Motor neuron (in vitro differentiated cells): ENCODE data around the gene FCHSD1. TPM values are rescaled to one million over a fixed set of nuclear protein-coding genes. Genes with fewer than 3 reads are reported as not detected.

Experiments used
- ATAC-seq, 8 experiments: fragments of 200-7000 bp; cut with Tn5 transposase; replicated peaks in 6 of 8; 2 replicates each; pipeline ENCODE4 v1.8.0; 2021; ENCODE audit warnings: mild to moderate bottlenecking in 8 of 8, moderate library complexity in 8 of 8
- H3K27ac ChIP-seq, 2 donors: fragments of 250-450 bp; sonication (Bioruptor Pico); 2 replicates each; pipeline ENCODE4 v1.9.0; 2021; ENCODE audit warnings: antibody characterized with exemption in 2 of 2, mild to moderate bottlenecking in 2 of 2, moderate library complexity in 1 of 2
- H3K4me1 ChIP-seq, 2 donors: fragments of 250-450 bp; sonication (Bioruptor Pico); replicated peaks in 1 of 2; 2 replicates each; pipeline ENCODE4 v1.6.1; 2021; ENCODE audit warnings: antibody characterized with exemption in 2 of 2, mild to moderate bottlenecking in 2 of 2, moderate library complexity in 1 of 2
- H3K4me3 ChIP-seq, 5 donors: fragments of 250-450 bp; sonication (Bioruptor Pico); 2 replicates each; pipeline ENCODE4 v1.9.0; 2021; ENCODE audit warnings: antibody characterized with exemption in 5 of 5, mild to moderate bottlenecking in 5 of 5, moderate library complexity in 4 of 5
- WGBS, 10 experiments: fragments of 450-650 bp; shearing (Covaris generic); methylation state at CpG; one replicate each; pipeline ENCODE4 v1.0.0; 2022; 5-methylcytosine and 5-hydroxymethylcytosine counted together
- in situ Hi-C, 9 experiments: fragments of 400-800 bp; cut with MboI; loops; one replicate each; pipeline ENCODE4 v1.15.0; 2021; ENCODE audit warnings: low sequenced_read_pairs in 9 of 9, low pct_unique_long_range_greater_than_20kb in 2 of 9; ENCODE audit not compliant: unreplicated experiment in 9 of 9
- total RNA-seq, 8 experiments: library from RNA; unstranded; fragments of 300-600 nt; gene quantifications; 2 replicates each; pipeline versions ENCODE4 v1.2.3 to v1.2.4, GENCODE V29; 2022

Gene FCHSD1
- total RNA-seq, 8 experiments from 2014 or later: 5.2 to 22.6 (median 11.1) TPM

DNA sequence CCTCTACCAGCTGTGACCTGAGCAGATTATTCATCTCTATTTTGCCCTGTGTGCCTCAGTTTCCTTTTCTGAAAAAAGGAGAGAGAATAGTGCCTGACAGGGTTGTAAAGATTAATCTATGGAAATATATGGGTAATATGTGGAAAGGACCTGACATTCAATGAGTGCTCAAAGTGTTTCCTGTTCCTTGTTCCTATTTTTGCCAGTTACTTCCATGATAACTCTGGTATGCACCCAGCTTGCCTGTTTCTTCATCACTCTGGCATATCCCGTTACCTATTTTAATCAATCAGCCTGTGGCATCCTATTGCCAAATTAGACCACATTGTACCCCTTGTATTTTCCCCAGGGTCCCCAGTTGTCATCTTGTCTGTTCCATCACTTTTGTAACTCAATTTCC is 34.4 kb upstream of the FCHSD1 start:
- Histone ChIP-seq H3K4me1 (peaks cover 19 to 29% of the 10 kb centered on the region in 2 donors), H3K27ac (no peak overlapping the region), H3K4me3 (no peak overlapping the region)
- in situ Hi-C loops: loop anchor here in 6 of 9 experiments (25.0 kb wide), 4 partner anchors 202 to 277 kb away; partner anchors contain the start of genes DELE1 (in 1 of the 6), PCDH1 (in 1 of the 6), PCDH12 (in 1 of the 6) and RNF14 (in 1 of the 6)
- 50 to 100% (median 100%) methylated on average over 1 of the region's 1 CpG; no CpG with 5 or more reads in 3 of the 10 experiments for WGBS, 10 experiments
- ATAC-seq: no peak

DNA sequence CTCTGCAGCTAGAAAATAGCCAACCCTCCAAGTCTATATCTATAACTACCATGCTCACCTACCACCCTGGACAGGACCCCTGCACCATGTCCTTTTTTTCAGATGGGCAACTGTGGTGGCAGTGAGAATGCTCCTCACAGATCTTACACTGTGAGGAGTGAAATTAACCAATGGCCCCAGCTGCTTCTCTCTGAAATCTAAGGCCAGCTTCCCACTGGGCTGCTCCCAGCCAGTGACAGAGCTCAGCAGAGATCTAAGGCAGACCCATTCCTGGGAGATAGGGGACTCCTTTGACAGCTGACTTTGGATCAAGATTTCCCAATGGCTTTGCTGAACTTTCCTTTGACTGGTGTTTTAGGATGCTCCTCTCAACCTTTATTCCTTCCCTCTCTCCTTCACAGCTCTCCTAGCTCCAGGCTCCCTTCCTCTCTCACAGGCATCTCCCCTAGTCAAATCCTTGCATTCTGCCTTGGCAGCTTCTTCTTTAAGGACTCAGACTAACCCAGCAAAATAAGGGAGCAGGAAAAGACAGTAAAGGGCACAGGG is 32.5 kb upstream of the FCHSD1 start:
- in situ Hi-C loops: loop anchor here in 6 of 9 experiments (25.0 kb wide), 4 partner anchors 204 to 279 kb away; partner anchors contain the start of genes DELE1 (in 1 of the 6), PCDH1 (in 1 of the 6), PCDH12 (in 1 of the 6) and RNF14 (in 1 of the 6)
- H3K27ac ChIP-seq: no peak overlapping the region
- no peak overlapping the region for H3K4me3 ChIP-seq
- no peak for ATAC-seq
- peaks cover 25 to 34% of the 10 kb centered on the region in 2 donors for H3K4me1 ChIP-seq

DNA sequence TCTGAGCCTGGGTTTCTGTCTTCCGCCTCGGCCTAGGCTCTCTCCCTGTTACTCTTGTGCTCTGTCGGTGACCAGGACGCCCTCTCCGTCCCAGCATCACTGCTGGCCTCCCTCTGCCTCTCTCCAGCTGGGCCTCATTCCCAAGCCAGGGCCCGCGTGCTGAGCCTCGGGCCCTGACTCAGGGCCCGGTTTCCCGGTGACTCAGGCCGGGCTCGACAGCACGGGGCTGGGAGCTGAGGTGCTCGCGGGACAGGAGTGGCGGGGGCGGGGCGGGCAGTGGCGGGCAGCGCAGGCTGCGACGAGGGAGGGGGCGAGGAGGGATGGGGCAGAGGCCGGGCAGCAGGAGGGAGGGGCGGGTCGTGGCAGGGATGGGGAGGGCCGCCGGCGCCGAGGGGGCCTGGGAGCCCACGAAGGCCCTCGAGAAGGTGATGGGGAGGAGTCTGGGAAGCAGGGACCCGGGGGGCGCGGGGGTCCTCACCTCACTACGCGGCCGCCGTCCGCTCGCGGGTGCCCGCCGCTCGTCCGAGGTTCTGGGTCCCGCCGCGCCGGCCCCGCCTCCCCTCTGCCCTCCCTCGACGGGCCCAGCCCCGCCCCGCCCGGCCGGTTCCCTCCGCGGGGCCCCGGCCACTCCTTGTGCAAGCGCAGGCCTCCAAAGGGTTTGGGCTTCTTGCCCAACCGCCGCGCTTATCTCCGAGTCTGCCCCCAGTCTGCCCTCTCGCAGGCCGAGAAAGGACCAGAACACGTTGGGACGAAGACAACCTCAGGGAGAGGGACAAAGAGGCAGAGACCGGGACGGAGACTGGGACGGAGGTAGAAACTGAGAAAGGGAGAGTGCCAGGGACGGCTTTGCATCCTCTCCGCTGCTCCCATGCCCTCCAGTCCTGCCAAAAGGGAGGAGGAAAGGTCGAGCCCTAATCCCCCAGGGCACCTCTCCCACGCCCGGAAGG is 30.8 kb upstream of the FCHSD1 start, which contains the start of gene ARAP3:
TSS of gene ARAP3 (minus strand) at position 536 of the 947 bp plus-strand sequence. CDS start 1,744 bp downstream, outside the sequence.
- H3K4me3 ChIP-seq: peak within 1 kb of the TSS in 3 of 5 donors; percentile 12 to 30 (median 13)
- peak within 1 kb of the TSS in 1 of 2 donors; percentile 33 for H3K27ac ChIP-seq
- peaks cover 25 to 29% of the 10 kb centered on the region in 2 donors for H3K4me1 ChIP-seq
- in situ Hi-C loops: loop anchor here in 6 of 9 experiments (25.0 kb wide), 4 partner anchors 205 to 280 kb away; partner anchors contain the start of genes DELE1 (in 1 of the 6), PCDH1 (in 1 of the 6), PCDH12 (in 1 of the 6) and RNF14 (in 1 of the 6)
- WGBS, 10 experiments: 22 to 100% (median 48%) methylated on average over 1 to 12 of the region's 77 CpGs; no CpG with 5 or more reads in 3 of the 10 experiments
- peak; percentile 88 to 97 (median 90) for ATAC-seq

DNA sequence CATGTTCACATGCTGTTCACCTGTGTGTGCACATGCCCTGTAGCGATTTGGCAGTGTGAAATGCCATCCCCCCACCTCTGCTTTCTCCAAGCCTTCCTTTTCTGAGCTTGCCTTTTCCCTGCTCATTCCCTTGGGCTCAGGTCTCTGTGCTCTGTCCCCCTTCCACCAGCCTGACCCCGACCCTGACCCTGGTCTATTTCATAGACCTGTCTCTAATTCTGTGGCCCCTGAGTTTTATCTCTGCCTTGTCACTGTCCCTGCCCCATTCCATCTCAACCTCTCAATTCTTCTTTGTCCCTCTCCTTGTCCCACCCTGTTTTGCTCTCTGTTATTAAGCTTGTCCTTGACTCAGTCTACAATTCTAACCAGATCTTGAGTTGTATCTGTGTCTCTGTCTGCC is 30.1 kb upstream of the FCHSD1 start:
- WGBS, 10 experiments: 29 to 80% (median 42%) methylated on average over 1 to 2 of the region's 2 CpGs; no CpG with 5 or more reads in 3 of the 10 experiments
- in situ Hi-C loops: loop anchor here in 6 of 9 experiments (25.0 kb wide), 4 partner anchors 206 to 281 kb away; partner anchors contain the start of genes DELE1 (in 1 of the 6), PCDH1 (in 1 of the 6), PCDH12 (in 1 of the 6) and RNF14 (in 1 of the 6)
- Histone ChIP-seq H3K27ac (no peak overlapping the region), H3K4me1 (peaks cover 25 to 27% of the 10 kb centered on the region in 2 donors), H3K4me3 (peak overlapping the region in 1 of 5 donors; percentile 30)
- ATAC-seq: no peak

DNA sequence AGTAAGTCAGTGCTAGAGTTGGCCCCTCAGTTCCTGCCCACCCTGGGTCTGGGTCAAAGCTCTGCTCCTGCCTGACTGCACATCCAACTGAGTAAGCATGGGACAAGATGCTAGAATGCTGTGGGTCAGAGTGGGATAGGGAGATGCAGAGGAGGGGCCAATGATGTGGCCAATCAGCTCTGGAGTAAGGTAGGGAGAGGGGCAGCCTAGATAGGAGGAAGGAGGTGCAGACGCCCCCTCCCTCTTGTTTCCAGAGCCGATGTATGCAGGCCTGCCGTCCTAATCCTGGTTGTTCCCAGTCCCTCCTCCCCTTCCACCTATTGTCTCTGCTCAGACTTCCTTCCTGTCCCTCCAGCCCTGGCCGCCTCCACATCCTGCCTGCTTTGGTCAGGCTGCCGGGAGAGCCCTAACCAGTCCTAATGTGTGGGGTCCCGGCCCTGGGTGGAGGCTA is 29.6 kb upstream of the FCHSD1 start:
- peak in 5 of 8 experiments; percentile 10 to 25 (median 13) for ATAC-seq
- Histone ChIP-seq H3K4me3 (no peak overlapping the region), H3K4me1 (peaks cover 25 to 27% of the 10 kb centered on the region in 2 donors), H3K27ac (peak overlapping the region in 1 of 2 donors; percentile 14)
- WGBS, 10 experiments: 0 to 80% (median 21%) methylated on average over 1 to 2 of the region's 6 CpGs; no CpG with 5 or more reads in 5 of the 10 experiments
- in situ Hi-C loops: loop anchor here in 6 of 9 experiments (25.0 kb wide), 4 partner anchors 207 to 282 kb away; partner anchors contain the start of genes DELE1 (in 1 of the 6), PCDH1 (in 1 of the 6), PCDH12 (in 1 of the 6) and RNF14 (in 1 of the 6)

DNA sequence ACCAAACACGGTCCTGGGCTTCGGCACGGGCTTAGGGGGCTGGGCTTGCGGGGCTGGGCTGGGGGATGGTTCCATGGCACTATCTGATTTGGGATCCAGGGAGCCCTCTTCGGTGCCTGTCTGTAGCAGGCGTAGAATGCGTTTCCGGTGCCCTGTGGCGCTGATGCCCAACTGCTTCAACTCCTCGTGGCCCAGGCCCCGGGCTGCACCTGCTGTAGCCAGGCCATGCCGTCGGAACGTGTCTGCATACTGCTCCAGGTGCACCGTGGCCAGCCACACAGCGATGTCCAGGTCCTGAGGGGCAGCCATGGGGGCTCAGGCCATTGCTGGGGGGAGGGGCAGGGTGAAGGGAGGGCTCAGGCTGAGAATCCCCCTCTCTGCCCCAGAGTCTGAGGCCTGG is 29.0 kb upstream of the FCHSD1 start:
- Histone ChIP-seq H3K4me1 (peaks cover 26 to 27% of the 10 kb centered on the region in 2 donors), H3K4me3 (no peak overlapping the region), H3K27ac (no peak overlapping the region)
- WGBS, 10 experiments: 80% methylated on average over 1 of the region's 16 CpGs; no CpG with 5 or more reads in 9 of the 10 experiments
- in situ Hi-C loops: loop anchor here in 6 of 9 experiments (25.0 kb wide), 4 partner anchors 207 to 282 kb away; partner anchors contain the start of genes DELE1 (in 1 of the 6), PCDH1 (in 1 of the 6), PCDH12 (in 1 of the 6) and RNF14 (in 1 of the 6)
- ATAC-seq: no peak

DNA sequence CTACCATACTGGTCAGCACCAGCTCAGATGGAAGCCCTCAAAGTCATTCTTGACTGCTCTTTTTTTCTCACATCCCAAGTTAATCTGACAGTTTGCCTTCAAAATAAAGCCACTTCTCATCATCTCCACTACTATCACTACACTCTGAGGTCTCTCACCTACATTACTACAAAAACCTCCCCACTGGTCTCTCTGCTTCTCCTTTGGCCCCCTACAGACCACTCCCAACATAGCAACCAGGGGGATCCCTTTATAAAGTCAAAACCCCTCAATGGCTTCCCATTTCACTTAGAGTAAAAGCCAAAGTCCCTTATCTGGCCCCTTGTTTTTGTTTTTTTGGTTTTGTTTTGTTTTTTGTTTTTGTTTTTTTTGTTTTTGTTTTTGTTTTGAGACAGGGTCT is 26.2 kb upstream of the FCHSD1 start:
- H3K4me3 ChIP-seq: no peak overlapping the region
- peaks cover 43 to 49% of the 10 kb centered on the region in 2 donors for H3K4me1 ChIP-seq
- H3K27ac ChIP-seq: no peak overlapping the region
- ATAC-seq: no peak
- in situ Hi-C loops: loop anchor here in 8 of 9 experiments (10.0 to 25.0 kb wide), 6 partner anchors 210 to 287 kb away; partner anchors contain the start of genes PCDH12 (in 2 of the 8), RNF14 (in 2 of the 8), DELE1 (in 1 of the 8) and PCDH1 (in 1 of the 8)

DNA sequence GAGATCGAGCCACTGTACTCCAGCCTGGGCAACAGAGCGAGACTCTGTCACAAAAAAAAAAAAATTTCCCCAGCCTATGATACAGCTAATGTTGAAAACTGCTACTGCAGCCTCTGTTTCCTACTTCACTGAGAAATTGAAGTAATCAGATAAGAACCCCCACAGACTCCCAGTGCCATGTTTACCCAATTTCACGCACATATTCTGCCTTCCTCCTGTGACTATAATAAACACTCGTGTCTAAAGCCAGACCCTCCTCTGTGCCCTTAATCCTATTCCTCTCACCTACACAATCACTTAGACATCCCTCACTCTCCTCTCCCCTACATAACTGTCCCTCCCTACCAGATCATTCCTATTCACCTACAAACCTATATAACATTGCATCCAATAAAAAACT is 24.5 kb upstream of the FCHSD1 start:
- 71 to 100% (median 88%) methylated on average over 1 to 4 of the region's 4 CpGs; no CpG with 5 or more reads in 3 of the 10 experiments for WGBS, 10 experiments
- in situ Hi-C loops: loop anchor here in 8 of 9 experiments (10.0 to 25.0 kb wide), 6 partner anchors 212 to 289 kb away; partner anchors contain the start of genes PCDH12 (in 2 of the 8), RNF14 (in 2 of the 8), DELE1 (in 1 of the 8) and PCDH1 (in 1 of the 8)
- H3K4me3 ChIP-seq: no peak overlapping the region
- no peak overlapping the region for H3K27ac ChIP-seq
- no peak for ATAC-seq
- peaks cover 25 to 32% of the 10 kb centered on the region in 2 donors for H3K4me1 ChIP-seq

DNA sequence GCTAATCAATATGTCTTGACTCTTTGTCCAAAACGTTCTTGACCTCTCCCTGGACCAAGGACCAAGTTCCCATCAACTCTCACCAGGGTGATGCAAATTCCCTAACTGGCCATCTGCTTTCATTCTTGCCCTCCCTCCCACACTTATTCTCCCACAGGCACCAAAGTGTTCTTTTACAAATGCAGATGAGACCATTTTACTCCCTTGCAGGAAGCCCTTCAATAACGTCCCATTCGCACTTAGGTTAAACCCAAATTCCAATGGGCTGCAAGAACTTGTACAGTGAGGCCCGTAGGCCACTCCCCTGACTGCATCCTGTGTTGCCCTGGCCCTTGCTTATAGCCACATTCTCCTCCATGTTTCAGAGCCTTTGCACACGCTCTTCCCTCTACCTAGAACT is 23.5 kb upstream of the FCHSD1 start:
- ATAC-seq: peak in 3 of 8 experiments; percentile 33 to 73 (median 55)
- Histone ChIP-seq H3K27ac (no peak overlapping the region), H3K4me1 (peaks cover 20 to 25% of the 10 kb centered on the region in 2 donors), H3K4me3 (no peak overlapping the region)
- 0 to 52% (median 23%) methylated on average over 1 to 5 of the region's 5 CpGs; no CpG with 5 or more reads in 1 of the 10 experiments for WGBS, 10 experiments
- in situ Hi-C loops: loop anchor here in 8 of 9 experiments (10.0 to 25.0 kb wide), 7 partner anchors 213 to 463 kb away; partner anchors contain the start of genes PCDH12 (in 2 of the 8), RNF14 (in 2 of the 8), DELE1 (in 1 of the 8) and PCDH1 (in 1 of the 8)

DNA sequence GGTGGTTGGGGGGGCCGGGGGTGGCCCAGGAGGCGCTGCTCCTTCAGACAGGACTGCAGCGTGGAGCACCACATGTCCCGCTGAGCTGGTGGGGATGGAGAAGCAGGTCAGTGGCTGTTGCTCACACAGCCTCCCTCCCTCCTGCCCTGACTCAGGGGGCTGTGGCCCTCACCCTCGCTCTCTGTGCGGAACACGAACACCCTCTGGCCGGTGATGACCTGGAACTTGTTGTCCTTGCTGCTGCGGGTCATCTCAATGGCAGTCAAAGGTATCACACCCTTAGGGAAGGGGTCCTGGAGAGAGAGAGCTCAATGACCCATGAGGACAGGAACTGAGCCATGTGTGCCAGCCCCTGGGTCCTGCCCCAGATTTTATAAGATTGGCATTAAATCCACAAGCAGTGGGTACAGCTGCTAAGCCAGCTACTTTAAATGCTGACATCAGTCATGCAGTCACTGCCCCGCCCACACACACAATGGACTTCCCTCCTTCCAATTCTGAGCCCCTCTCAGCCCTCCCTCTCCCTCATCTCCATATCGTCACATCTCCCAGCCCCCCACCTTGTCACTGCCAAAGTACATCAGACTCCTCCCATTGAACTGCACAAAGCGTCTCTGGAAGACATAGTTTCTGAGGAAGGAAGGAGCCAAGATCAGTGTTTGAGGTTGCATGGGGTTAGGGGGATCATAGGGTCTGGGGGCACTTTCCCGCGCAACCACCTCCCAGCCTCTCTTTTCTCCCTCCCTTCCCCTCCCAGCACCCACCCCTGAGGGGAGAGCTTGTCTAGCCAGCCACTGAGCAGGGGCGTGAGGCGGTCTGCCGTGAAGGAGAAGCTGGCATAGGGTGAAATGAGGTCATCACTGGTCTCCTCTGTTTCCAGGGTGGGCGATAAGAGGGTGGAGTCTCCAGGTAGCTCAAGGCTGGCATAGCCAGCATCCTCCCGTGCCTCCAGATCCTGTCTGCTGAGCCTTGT is 21.9 kb upstream of the FCHSD1 start:
- H3K4me3 ChIP-seq: no peak overlapping the region
- peaks cover 20 to 25% of the 10 kb centered on the region in 2 donors for H3K4me1 ChIP-seq
- peak in 6 of 8 experiments; percentile 36 to 91 (median 88) for ATAC-seq
- WGBS, 10 experiments: 0 to 83% (median 57%) methylated on average over 1 to 2 of the region's 19 CpGs; no CpG with 5 or more reads in 6 of the 10 experiments
- in situ Hi-C loops: loop anchor here in 2 of 9 experiments (10.0 to 25.0 kb wide), 3 partner anchors 282 to 464 kb away; partner anchors contain the start of genes PCDH12 (in 1 of the 2) and RNF14 (in 1 of the 2)
- H3K27ac ChIP-seq: peak overlapping the region; percentile 50 to 60
